ENCODE measurements around the gene TADA2B.

The TADA2B gene

GRCh38 chr4:7068883-7069282 is 25.7 kb downstream of the TADA2B start:
- H3K9me2 ChIP-seq (ENCODE audit: low read depth, low read length), result no peaks in the 10 kb centered on the region
- peaks cover 16% of the 10 kb centered on the region for H3K79me2 ChIP-seq (ENCODE audit: insufficient read depth, low read length)
- H3K4me2 ChIP-seq (ENCODE audit: low read length), result peak overlapping the region; percentile 94
- no peaks in the 10 kb centered on the region for H4K20me1 ChIP-seq (ENCODE audit: insufficient read depth, low read length)
- H3K4me1 ChIP-seq (ENCODE audit: insufficient read depth, low read length, severe bottlenecking), result peaks cover 20% of the 10 kb centered on the region
- no peak overlapping the region for H2AFZ ChIP-seq (ENCODE audit: low read length)
- H3K9me3 ChIP-seq (ENCODE audit: low read length), result no peaks in the 10 kb centered on the region
- H3F3A ChIP-seq (ENCODE audit: insufficient read depth, low read length), result no peaks in the 10 kb centered on the region
- peak overlapping the region; percentile 85; the same call in 1 of the 2 replicates for H3K9ac ChIP-seq (ENCODE audit: low read length)
- peaks cover 14% of the 10 kb centered on the region; the same call in 1 of the 2 replicates for H3K36me3 ChIP-seq (ENCODE audit: insufficient read depth, low read length)
- peak overlapping the region; percentile 77 for H3K4me3 ChIP-seq (ENCODE audit: low read depth, low read length, poor library complexity, severe bottlenecking)
- no peak overlapping the region for H3K27ac ChIP-seq (ENCODE audit: low read depth, low read length, poor library complexity, severe bottlenecking)
- no peak for TF ChIP-seq CTCF (IDR thresholded peaks at IDR 0.05; ENCODE audit: low read length)
- no peak for TF ChIP-seq EZH2 (IDR thresholded peaks at IDR 0.05; ENCODE audit: borderline replicate concordance, low read length)
- H3K27me3 ChIP-seq (ENCODE audit: insufficient read depth, low read length), result no peaks in the 10 kb centered on the region

- TF ChIP-seq EZH2 (IDR thresholded peaks at IDR 0.05; ENCODE audit: borderline replicate concordance, low read length) (no peak), CTCF (IDR thresholded peaks at IDR 0.05; ENCODE audit: low read length) (peak; percentile 77)
- Histone ChIP-seq H2AFZ (ENCODE audit: low read length) (no peak overlapping the region), H3K79me2 (ENCODE audit: insufficient read depth, low read length) (peaks cover 16% of the 10 kb centered on the region), H3K4me3 (ENCODE audit: low read depth, low read length, poor library complexity, severe bottlenecking) (no peak overlapping the region), H3F3A (ENCODE audit: insufficient read depth, low read length) (no peaks in the 10 kb centered on the region), H3K4me1 (ENCODE audit: insufficient read depth, low read length, severe bottlenecking) (peaks cover 20% of the 10 kb centered on the region), H3K9me3 (ENCODE audit: low read length) (no peaks in the 10 kb centered on the region), H3K27me3 (ENCODE audit: insufficient read depth, low read length) (no peaks in the 10 kb centered on the region), H3K4me2 (ENCODE audit: low read length) (no peak overlapping the region), H4K20me1 (ENCODE audit: insufficient read depth, low read length) (no peaks in the 10 kb centered on the region), H3K9ac (ENCODE audit: low read length) (no peak overlapping the region), H3K36me3 (ENCODE audit: insufficient read depth, low read length) (peaks cover 6% of the 10 kb centered on the region; the same call in 1 of the 2 replicates), H3K27ac (ENCODE audit: low read depth, low read length, poor library complexity, severe bottlenecking) (no peak overlapping the region), H3K9me2 (ENCODE audit: low read depth, low read length) (no peaks in the 10 kb centered on the region)
These were observed 27.7 kb downstream of the TADA2B start for GRCh38 chr4:7070729-7071511.

DNA sequence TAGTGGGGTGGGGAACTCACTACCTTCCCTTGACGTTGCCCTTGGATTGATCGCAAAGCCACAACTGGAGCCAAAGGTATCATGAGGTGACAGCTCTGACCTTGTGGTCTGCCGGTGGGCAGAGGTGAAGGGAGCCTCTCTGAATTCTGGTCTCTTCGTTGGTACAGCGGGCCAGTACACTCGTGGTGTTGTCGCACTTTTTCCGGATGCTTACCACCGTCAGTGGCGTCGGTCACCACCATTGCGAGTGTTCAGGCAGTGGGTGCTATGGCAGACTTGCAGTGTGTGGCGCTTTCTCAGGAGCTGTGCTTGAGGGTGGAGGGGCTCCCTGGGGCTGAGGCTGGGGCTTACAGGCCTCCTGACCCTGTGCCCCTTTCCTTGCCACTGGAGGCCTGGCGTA is 29.9 kb downstream of the TADA2B start:
- Histone ChIP-seq H3K36me3 (ENCODE audit: insufficient read depth, low read length) (no peaks in the 10 kb centered on the region), H3K9ac (ENCODE audit: low read length) (no peak overlapping the region), H2AFZ (ENCODE audit: low read length) (no peak overlapping the region), H3K4me1 (ENCODE audit: insufficient read depth, low read length, severe bottlenecking) (peaks cover 7% of the 10 kb centered on the region), H3K9me3 (ENCODE audit: low read length) (no peaks in the 10 kb centered on the region), H3K27me3 (ENCODE audit: insufficient read depth, low read length) (no peaks in the 10 kb centered on the region), H3F3A (ENCODE audit: insufficient read depth, low read length) (no peaks in the 10 kb centered on the region), H4K20me1 (ENCODE audit: insufficient read depth, low read length) (no peaks in the 10 kb centered on the region), H3K4me3 (ENCODE audit: low read depth, low read length, poor library complexity, severe bottlenecking) (no peak overlapping the region), H3K27ac (ENCODE audit: low read depth, low read length, poor library complexity, severe bottlenecking) (no peak overlapping the region), H3K79me2 (ENCODE audit: insufficient read depth, low read length) (no peaks in the 10 kb centered on the region), H3K4me2 (ENCODE audit: low read length) (no peak overlapping the region), H3K9me2 (ENCODE audit: low read depth, low read length) (no peaks in the 10 kb centered on the region)
- TF ChIP-seq EZH2 (IDR thresholded peaks at IDR 0.05; ENCODE audit: borderline replicate concordance, low read length), result no peak

All from OCI-LY1 (cell line).